GM19438 (cell line): ENCODE results near the gene FBXO33.
A peak's percentile ranks its signal among the peaks of the same experiment; 100 is the strongest.

Experiments
- ATAC-seq: cut with Tn5 transposase; IDR thresholded peaks from one replicate; pipeline ENCODE4 v1.9.1; 2021; ENCODE audit warnings: low read depth; ENCODE audit not compliant: unreplicated experiment

FBXO33 gene

DNA sequence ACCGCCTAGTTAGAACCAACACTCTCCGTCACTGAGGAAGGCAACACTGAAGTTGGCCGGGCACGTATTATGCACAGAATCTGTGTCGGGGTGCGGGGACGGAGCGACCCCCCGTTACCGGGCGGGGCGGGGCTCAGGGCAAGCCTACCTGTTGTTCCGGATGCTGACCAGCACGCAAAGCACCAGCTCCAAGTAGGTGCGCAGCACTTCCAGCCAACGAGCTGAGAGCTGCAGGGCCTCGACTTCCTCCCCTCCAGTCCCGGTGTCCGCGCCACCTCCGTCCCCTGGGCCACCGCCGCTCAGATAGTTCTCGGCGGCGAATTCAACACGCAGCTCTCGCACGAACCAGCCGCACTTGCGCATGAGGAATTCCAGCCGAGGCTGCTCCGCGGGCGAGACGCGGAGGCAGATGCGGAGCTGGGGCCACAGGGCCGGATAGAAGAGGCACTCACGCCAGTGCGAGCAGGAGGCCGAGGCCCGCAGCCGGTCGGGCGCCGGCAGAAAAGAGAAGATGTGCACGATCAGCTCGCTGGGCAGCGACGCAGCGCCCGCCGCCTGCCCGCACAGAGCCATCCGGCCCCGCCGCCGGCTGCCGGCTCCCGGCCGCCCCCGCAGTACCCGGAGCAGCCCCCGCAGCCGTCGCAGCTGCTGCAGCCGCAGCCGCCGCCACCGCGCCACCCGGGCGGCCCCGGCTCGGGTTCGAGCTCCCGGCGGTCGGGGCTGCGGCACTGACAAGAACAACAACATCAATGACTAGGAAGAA is 636 bp downstream of the FBXO33 start:
- peak; percentile 17 for ATAC-seq

DNA sequence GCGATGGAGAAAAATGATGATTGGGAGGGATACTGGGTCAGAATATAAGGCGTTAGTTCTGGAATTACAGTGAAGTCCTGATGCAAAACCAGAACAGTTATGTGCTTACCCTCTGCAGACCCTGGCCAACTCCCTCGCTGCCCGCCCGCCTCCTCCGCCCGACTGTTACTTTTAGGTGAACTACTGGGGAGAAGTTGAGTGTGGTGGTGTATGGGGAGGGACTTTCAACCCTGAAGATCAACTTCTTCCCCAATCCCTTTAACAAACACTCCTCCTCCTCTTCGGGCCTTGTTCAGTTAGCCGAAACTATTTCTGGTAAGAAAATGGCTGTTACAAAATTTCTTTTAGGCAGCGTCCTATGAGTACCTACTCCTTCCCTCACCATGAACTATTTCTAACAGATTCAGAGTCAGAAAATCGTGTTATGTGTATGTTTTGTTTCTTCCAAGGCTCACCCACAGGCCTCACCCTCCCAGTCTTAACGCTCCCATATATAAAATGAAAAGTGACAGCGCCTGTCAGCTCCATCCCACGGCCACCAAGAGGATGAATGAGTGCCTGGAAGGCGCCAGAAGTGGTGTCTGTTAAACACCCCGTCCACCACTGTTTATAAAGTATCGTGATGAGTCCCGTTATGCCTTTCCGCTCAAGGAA is 1.3 kb downstream of the FBXO33 start:
- ATAC-seq = peak; percentile 0

DNA sequence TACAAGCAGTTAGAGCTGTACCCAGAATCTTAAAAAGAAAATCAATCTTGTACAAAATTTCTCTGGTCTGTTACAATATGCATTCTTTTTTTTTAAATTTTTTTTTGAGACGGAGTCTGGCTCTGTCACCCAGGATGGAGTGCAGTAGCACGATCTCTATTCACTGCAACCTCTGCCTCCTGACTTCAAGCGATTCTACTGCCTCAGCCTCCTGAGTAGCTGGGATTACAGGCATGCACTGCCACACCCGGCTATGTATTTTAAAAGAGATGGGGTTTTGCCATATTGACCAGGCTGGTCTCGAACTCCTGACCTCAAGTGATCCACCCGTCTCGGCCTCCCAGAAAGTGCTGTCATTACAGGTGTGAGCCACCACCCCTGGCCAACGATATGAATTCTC is 4.1 kb downstream of the FBXO33 start:
- no peak for ATAC-seq

DNA sequence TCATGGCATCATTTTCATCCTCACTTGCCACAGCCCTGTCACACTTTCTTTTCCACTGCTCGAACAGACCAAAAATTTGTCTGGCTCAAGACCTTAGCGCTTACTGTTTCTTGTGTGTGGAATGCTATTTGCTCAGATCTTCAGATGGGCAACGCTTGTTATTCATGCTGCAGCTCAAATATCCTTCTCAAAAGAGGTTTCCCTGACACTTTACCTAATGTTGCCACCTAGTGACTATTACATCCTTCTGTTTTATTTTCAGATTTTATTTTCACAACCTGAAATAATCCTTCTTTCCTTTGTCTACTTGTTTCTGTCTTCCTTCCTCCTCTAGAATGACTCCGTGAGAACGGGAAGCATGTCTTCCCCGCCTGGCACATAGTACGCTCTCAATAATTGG is 5.6 kb downstream of the FBXO33 start:
- no peak for ATAC-seq

DNA sequence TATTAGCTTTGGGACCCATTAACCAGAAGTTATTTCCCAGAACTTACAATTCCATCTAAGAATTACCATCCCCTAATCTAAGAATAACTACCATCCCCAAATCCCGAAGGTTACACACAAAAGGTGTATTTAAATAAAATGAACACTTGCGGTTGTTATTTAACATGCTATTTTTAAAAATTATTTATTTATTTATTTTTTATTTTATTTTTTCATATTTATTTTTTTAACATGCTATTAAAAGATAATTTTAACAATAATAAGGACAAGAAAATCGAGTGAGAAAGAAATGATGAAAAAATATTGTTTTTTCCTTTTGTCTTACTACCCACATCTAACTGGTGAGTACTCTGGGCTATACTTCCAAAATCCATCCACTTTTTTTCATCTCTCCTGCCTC is 6.3 kb downstream of the FBXO33 start:
- ATAC-seq = no peak

DNA sequence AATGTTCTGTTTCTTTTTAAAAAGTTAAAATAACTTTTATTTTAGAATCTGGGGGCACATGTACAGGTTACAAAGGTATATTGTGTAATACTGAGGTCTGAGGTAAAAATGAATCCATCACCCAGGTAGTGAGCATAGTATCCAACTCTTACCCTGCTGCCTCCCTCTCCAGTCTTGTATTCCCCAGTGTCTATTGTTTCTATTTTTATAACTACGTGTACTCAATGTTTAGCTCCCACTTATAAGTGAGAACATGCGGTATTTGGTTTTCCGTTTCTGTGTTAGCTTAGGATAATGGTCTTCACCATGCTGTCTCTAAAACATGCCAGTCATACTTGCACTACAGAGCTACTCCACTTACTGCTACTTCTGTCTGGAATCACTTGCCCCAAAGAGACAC is 8.4 kb downstream of the FBXO33 start:
- no peak for ATAC-seq

DNA sequence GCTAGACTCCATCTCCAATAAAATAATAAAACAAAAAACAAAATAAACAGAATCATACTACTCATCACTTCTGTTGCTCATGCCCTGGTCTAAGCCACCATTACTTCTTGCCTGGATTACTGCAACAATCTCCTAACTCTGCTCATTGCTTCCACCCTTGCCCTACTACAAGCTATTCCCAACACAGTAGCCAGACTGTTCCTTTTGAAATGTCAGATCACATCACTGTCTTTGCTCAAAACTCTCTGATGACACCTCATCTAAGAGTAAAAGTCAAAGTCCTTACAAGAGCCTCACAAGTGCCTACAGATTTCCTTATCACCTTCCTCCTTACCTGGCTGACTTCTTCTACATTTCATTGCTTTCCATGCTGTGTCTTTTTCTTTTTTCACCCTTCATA is 10.0 kb downstream of the FBXO33 start:
- ATAC-seq = no peak

DNA sequence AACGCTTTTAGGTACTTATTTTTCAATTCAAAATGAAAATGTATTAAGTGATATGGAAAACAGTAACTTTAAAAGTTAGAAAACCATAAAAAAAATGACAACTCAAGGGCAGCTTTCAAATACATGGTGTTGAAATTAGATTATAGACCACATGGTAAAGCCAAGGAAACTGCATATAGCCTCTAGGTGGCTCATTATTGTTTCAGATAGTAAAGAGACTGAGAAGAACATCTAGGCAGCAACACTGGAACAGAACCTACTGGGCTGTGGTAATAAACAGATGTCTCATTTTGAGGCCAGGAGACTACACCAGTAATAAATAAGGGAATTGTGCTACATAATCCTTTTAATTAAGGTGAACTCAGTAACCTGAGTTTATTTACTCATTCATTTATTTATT is 13.0 kb downstream of the FBXO33 start:
- ATAC-seq = no peak

DNA sequence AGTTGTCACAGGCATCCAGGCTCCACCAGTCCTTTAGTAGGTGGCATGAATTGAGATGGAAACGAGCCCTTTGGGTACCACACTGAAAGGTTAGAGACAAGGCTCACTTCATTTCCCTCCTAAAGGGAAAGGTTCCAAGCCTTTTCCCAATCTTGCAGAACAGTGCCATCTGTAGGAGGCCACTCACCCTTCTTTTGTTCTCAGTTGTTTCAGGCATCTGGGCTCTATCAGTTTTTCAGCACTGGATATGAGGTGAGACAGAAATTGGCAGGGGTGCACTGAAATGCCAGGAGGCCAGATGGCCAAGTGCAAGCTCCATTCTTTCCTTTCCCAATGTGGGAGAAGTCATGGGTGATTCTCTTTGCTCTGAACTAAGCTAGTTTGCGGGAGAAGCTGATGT is 15.2 kb downstream of the FBXO33 start:
- no peak for ATAC-seq

DNA sequence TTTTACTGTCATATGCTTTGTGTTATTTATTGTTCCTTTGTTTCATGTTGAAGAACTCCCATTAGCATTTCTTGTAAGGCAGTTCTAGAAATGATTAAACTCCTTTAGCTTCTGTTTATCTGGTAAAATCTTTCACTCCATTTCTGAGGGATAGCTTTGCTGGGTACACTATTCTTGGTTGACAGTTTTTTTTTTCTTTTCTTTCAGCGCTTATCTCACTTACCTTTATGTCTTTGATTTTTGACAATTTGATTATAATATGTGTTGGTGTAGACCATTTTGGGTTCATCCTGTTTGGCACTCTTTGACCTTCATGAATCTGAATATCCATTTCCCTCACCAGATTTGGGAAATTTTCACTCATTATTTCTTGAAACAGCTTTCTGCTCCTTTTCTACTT is 16.2 kb downstream of the FBXO33 start:
- ATAC-seq = no peak

DNA sequence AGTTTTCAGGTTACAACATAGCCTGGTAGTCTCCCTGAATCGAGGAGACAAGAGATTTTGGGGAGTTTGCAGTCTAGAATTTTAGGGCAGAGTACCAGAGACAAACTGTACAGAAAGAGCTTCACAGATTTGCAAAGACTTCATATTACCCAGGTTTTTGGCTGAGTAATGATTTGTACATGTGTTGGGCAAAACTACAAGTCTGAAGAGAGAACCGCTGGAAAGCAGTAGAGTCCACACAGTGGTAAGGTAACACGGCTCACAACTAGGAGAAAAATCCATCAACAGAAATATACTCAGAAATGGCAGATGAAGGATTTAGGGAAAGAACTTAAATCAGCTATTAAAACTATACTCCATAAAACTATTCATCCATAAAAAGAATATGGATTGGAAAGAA is 25.7 kb downstream of the FBXO33 start:
- ATAC-seq = no peak

DNA sequence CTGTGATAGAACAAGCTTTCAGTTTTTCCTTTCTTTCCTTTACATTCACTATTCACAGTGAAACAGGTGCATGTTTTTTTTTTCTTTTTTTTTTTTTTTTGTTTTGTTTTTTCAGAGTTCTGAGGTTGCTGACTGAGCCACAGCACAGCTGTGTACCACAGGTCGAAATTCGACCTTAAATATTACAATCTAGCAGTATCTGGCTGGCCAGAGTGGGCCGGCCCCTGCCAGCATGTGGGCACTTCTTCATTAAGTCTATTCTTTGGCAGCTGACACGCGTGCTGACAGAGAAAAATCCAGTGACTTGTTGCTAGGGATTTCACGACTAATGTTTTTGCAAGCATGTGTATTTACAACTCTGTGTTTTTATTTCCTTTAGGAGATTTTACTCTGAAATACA is 33.9 kb downstream of the FBXO33 start:
- no peak for ATAC-seq

DNA sequence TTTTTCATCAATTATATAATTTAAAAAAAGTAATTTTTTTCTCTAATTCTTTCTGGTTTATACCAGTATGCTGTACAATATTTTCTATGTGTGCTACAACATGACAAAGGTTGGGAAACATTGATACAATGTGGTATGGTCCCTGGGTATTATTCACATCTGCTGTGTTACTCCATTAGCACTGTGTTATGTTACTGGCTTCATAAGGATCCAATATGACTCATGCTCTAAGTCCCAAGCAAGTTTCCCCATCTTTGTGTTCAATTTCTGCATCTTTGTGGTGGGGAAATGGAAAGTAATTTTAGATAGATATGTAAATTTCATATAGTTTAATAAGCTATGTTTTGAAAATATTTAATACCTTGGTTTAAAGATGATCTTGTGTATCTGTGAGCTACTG is 35.8 kb downstream of the FBXO33 start:
- ATAC-seq = no peak

DNA sequence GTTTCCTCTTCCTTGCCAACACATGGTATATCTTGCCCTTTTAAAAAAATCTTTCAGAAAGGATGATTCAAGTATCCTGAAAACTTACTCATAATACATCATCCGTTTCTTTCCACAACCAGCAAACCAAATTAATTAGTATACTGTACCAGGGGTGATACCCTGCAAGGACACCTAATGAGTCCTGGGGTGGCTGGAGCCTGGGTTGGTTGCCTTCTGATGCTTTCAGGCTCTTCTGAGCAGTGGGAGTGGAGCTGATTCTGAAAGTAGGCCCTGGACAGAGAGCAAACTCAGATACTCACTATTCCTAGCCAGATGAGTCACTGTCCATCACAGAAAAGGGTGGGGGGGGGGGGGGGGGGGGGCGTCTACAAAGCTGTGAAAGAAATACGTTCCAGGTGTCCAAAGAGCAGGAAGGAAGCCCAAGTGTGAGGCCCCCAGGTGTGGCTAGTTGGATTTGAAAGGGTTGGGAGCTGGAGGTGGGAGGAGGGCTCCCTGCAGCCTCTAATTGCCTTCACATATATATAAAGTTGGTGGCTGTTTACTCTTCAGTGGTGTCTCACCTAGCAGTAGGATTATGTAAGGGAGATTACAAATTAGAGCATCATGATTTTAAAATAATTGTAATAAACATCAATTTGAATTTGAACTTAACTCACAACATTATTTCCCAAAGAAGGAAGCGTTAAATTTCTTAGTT is 36.5 kb downstream of the FBXO33 start:
- ATAC-seq = no peak

DNA sequence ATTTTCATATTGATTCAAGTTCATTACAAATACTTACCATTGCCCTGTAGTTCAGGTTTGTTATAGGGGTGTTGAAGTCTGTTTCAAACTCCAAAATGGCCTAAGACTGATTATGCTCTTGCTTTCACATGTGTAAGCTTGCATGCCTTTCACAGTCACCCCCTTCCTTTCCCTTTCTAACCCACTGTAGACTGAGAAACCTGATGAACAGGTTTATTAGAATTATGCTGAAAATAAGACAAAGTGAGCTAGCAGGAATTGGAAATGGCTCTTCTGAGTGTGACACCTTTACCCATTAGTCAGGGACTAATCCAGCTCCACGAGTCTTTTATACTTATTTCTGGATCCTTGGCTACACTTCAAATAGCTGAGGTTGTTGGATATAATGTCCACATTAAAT is 38.9 kb downstream of the FBXO33 start:
- ATAC-seq = no peak

DNA sequence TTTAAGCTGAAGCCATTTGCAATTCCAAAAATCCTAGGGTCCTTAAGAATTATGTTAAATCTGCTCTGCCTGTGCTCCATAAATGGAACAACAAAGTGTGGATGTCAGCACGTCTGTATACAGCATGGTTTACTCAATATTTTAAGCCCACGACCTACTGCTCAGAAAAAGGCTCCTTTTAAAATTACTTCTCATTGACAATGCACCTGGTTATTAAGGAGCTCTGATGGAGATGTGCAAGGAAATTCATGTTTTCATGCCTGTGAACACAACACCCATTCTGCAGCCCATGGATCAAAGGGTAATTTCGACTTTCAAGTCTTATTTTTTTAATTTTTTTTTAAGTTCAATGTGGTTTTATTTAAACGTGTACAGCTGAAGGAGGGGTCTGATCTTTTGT is 48.1 kb downstream of the FBXO33 start:
- no peak for ATAC-seq

DNA sequence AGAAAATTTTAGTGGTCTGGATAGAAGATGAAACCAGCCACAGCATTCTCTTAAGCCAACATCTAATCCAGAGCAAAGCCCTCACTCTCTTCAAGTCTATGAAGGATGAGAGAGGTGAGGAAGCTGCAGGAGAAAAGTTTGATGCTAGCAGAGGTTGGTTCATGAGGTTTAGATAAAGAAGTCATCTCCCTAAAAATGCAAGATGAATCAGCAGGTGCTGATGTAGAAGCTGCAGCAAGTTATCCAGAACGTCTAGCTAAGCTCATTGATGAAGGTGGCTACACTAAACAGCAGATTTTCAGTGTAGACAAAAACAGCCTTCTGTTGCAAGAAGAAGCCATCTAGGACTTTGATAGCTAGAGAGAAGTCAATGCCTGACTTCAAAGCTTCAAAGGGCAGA is 48.5 kb downstream of the FBXO33 start:
- ATAC-seq = no peak

DNA sequence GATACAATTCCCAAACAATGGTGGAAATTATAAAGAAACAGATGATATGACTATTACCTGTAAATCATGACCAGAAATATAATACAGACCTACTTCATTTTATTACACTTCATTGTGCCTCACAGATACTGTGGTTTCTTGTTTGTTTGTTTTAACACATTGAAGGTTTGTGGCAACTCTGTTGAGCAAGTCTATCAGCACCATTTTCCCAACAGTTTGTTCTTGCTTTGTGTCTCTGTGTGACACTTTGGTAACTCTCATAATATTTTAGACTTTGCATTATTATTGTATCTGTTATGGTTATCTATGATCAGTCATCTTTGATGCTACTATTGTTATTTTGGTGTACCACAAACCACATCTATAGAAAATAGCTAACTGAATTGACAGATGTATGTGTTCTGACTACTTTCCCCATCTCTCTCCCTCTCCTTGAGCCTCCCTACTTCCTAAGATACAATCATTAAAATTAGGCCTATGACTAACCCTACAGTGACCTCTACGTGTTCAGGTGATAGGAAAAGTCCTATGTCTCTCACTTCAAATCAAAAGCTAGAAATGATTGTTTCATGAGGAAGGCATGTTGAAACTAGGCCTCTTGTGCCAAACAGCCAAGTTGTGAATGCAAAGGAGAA is 49.1 kb downstream of the FBXO33 start:
- ATAC-seq = no peak

DNA sequence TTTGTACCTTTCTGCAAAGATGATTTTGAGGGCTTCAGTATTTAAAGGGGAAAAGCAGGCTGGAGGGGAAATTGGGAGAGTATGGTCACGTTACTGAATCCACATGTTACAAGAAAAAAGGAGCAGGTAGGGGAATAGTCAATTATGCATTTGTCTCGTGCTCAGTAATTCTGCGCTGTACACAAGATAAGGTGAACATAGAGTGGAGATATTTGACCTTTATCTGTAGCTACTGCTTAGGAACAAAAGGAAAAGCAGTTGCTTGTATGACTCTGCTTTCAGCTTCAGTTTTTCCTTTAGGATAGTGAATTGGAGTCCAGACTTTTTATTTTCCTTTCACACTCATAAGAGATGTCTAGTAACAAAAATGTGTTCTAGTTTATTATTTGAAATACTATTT is 49.8 kb downstream of the FBXO33 start:
- no peak for ATAC-seq

DNA sequence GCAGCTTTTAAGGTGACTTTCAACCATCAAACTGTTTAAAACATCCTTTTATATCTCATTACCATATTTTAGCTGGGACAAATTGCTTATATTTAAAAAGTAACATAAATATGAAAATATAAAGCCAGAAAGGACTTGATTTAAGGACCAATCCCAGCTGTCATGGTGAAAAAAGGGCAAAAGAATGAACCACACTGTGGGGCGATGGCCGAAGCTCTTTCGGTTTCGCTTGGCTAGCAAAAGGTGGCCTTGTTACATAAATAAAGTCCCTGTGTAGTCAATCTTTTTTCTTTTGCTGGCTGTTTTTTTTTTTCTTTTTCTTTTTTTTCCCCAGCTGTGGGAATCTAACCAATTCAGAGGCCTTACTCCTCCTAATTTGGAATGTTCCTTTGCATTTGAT is 50.9 kb downstream of the FBXO33 start:
- no peak for ATAC-seq

DNA sequence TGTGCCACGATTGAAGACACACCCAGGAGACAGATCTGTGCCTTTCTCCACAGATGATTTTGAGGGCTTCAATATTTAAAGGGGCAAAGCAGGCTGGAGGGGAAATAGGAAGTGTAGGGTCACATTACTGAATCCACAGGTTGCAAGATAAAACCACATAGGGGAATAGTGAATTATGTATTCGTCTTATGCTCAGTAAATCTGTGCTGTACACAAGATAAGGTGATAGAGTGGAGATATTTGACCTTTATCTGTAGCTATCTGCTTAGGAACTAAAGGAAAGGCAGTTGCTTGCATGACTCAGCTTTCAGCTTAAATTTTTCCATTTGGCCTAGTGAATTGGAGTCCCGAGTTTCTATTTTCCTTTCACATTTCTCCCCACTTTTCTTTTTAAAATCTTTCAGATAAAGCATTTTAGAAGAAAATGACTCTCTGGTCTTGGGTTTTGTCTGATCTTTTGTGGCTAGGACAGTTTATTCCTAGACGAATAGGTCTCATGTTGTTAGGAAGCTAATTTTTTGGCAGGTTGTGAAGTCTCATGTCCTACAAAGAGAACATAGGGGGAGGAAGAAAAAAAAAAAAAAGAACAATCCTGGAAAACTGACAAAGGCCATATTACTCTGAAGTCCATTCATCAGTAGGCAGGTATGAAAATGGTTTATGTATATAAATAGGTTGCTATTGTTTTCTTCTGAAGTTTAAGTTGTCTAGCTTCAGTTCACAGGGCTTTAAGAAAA is 55.4 kb downstream of the FBXO33 start:
- ATAC-seq = no peak
